ELR (cell line): Measurements from ENCODE around the gene FAM171A2.
"Not testable (repeated sequence)": the region's sequence is repeated elsewhere in the genome, so short reads cannot be mapped to it uniquely, and the experiment has no call there.

ENCODE experiments used
- DNase-seq: peaks from one replicate; pipeline ENCODE4 v3.0.0-alpha.2; 2015; ENCODE audit warnings: low read depth

The FAM171A2 gene

DNA sequence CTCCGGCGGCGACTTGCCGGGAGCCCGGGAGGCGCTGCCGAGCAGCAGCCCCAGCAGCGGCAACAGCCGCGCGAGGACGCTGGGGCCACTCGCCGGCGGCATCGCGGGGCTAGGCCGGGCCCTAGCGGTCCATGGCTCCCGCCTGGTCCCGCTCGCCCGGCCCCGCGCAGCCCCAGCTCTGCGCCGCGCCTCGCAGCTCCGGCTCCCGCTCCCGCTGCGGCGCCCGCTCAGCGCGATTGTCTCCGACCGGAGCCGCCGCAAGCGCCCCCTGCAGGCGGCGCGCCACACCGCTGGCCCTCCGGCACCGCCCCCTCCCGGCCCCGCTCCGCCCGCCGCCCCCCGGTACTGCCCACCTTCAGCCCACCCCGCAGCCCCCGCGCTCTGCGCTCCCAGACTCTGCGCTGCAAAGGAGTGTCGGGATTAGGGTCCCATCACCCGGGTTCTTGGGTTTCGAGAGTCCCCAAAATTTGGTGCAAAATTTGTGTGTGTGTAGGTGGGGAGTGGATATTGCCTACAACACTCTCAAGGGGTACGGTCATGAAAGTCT lies at the start of gene FAM171A2:
Gene FAM171A2 (minus strand): TSS at position 241 of the 547 bp plus-strand sequence. CDS start 139 bp downstream, at position 102.
- DNase-seq: peak; percentile 76

DNA sequence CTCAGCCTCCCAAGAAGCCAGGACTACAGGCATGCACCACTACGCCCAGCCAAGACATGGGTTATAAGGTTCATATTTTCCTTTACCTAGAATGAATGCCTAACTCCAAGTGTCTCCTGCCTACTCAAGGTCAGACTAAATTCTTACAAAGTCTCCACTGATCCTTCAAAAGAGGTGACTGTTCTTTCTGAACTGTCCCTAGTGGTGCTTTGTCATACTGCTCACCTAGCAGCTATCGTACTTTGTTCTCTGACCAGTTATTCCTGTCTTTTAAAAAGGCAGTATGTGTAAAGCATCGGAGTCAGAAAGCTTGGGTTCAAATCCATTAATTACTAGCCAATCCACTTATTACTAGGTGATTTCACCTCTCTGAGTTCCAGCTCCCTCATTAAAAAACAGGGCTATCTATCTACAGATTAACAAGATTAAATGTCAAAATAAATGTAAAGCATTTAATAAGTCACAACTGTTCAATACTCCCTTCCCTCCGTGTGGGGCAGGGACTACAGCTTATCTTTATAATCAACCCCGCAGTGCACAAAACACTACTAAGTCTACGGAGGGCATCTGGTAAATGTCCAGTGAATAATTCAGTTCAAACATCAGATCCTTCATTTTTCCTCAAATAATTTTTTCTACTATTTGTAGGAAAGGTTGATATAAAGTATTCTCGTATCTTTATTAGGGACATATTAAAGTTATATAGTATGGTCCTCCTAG lies 45.8 kb upstream of the FAM171A2 start:
- no peak for DNase-seq

DNA sequence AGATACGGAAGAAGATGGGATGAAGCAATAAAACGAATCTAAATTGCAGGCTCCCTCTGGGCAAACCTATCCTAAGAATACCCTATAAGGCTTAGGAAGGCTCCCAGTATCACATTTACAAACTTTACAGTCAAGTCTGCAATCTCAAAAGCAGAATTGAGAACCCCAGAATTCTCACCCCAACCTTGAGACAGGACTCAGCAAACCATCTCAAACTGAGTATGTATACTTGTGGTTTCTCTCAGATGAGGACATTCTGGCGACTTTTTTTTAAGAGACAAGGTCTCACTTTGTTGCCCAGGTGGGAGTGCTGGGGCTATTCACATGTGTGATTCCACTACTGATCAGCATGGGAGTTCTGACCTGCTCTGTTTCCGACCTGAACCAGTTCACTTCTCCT lies 45.1 kb upstream of the FAM171A2 start:
- DNase-seq: no peak

DNA sequence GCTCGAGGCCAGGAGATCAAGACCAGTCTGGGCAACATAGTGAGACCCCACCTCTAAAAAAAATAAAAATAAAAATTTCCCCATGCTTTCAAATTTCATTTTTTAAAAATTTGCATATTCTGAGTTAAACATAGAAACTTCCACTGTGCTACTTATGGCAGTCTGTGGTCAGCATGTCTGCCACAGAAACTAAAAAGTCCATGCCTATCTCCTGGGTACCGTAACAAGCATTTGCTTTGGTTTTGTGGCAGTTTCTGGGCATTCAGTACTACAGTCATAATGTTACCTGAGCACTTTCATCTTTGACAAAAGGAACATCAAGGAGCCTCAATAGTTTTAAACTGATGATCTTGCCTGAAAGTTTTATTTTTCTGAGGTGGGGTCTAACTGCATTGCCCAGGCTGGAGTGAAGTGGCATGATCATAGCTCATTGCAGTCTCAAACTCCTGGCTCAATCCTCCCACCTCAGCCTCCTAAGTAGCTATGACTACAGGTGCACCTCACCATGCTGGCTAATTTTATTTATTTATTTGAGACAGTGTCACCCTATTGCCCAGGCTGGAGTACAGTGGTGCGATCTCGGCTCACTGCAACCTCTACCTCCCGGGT lies 39.0 kb upstream of the FAM171A2 start:
- no peak for DNase-seq

DNA sequence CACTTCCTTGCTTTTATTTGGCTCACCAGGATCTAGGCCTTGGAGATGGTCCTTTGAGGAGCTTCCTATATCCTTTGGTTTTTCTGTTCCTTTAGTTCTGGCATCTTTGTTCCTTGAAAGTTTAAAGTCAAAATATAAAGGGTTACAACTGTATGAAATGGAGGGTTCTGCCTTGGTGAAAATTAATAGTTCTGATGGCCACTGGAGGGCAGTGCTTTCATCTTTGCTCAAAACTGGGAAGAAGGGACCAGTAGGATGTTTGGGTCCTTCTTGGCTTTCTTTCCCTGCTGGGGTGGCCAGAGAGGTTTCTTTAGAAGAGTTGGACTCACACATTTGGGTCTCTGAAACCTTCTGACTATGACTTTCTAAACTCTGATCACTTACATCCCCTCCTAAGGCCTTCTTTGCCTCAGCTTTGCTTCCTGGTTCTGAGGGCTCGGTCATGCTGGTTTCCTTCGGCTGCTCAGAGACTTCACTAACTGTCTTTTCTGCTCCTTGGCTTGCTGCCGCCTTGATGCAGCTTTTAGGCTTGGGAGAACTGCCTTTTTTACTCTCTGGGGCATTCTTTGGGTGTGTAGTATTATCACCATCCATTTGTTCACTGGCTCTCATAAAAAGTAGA lies 36.7 kb upstream of the FAM171A2 start:
- peak; percentile 40 for DNase-seq

DNA sequence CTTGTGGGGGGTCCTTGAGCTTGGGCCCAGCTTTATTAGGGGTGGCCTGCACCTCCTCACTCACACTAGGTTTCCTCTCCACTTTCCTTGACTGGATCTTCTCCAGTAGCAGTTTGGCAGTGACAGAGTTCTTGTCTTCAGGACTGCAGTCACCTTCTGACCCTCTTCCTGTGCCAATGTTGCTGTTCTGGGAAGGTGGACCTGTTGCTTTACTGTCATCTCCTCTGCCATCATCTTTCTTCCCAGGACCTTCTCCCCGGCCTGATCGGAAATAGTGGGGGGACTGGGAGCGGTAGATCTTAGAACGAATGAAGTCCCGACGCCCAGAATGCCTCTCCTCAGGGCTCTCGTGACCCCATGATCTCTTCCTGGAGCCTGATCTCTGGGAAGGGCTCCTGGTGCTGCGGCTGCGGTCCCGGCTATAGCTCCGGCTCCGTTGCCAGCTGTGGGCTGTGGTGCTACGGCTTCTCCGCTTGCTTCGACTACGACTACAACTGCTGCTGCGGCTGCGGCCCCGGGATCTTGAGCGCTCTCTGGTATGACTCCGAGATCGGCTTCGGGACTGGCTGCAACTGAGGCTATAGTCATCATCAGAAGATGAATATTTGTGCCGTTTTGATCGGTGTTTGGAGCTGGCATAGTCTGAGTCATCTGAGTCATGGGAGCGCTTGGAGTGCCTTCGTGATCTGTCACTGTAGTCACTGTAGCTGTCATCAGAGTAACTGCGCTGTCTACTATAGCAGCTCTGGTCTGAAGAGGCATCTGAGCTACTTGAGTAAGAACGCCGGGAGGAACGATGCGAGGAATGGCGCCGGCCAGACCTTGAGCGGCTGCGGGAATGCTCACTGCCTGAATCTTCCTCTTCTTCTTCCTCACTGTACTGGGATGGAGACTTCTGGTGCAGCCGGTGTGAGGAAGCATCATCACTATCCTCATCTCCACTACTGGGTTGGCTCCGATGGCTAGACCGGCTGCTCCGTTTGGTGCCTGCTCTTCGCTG lies 35.3 kb upstream of the FAM171A2 start:
- DNase-seq: peak; percentile 36

DNA sequence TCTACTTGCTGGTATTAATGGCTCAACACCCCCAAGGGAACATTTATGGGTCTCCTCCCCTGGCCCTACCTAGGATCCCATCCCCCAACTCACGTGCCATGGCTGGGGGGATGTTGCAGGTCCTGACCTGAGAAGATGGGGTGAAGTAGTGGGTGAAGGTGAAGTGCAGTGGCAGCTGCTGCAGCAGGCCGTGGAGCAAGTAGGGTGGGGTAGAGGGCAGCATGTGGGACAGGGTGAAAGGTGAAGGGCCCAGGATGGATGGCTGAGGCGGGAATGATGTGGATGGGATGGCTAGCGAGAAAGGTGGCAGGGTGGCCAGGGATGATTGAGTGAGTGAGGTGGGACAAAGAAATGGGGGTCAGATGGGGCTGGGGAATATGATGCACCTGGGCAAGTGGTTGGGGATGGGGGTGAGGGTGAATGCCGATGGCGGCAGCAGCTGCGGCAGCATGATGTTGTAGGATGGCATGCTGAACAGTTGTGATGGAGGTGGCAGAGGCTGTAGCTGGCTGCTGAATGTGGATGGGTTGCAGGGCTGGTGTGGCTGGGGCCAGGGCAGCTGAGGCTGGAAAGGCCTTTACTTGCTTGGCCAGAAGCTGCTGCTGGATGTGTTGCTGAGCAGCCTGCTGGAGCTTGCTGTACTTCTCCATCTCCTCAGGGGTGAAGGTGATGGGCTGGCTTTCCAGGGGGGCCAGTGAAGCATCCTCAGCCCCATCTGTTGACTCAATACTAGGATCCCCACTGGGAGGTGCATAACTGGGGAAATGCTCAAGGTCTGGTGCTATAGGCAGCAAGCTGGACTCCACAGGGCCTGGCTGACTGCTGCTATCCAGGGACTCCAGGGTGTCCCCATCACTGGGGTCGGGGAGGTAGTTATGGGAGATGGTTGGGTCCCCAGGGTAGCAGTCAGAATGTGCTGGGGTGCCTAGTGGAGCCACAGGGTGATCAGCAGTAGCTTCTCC lies 34.1 kb upstream of the FAM171A2 start:
- DNase-seq: no peak

DNA sequence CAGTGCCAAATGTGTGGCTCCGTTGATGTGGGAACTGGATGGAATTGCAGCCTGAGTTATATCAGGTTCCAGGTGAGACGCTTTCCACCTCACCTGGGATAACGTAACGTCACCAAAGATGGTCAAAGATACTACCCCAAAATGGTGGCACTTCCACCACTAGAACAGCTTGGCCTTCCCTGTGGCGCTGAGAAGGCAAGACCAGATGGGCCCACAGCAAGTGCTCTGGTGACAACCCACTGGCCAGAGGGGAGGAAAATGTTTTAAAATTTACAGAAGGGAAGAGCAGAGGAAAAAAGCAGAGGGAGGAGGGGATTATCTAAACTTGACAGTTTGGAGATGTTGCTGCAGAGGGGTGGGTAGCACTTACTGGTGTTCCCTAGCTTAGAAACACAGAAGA lies 33.3 kb upstream of the FAM171A2 start:
- DNase-seq: no peak

DNA sequence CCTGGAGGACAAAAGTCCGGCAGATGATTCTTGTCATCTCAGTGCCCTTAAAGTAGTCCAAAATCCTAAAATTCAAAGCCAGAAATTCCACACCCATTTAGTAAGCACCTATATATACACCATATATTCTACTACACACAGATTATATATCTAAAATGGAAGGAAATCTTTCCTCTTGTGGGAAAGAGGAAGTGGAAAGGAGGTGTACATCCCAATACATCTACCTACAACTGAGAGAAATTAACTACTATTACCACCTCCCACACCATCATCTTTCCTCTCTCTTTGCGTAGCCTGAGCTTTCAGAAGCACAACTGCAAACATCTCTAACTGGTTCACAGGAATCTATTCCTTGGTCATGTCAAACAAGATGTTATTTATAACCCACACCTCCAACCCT lies 31.2 kb upstream of the FAM171A2 start:
- no peak for DNase-seq

DNA sequence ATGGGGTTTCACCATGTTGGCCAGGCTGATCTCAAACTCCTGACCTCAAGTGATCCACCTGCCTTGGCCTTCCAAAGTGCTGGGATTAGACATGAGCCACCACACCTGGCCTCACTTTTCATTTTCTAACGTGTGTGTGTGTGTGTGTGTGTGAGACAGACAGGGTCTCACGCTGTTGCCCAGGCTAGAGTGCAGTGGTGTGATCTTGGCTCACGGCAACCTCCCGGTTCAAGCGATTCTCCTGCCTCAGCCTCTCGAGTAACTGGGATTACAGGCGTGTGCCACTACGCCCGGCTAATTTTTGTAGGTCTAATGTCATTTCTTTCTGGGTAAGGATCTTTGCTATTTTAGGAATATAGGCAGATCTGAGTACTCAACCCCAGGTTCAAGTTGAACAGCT lies 30.5 kb upstream of the FAM171A2 start:
- not testable (repeated sequence) for DNase-seq

DNA sequence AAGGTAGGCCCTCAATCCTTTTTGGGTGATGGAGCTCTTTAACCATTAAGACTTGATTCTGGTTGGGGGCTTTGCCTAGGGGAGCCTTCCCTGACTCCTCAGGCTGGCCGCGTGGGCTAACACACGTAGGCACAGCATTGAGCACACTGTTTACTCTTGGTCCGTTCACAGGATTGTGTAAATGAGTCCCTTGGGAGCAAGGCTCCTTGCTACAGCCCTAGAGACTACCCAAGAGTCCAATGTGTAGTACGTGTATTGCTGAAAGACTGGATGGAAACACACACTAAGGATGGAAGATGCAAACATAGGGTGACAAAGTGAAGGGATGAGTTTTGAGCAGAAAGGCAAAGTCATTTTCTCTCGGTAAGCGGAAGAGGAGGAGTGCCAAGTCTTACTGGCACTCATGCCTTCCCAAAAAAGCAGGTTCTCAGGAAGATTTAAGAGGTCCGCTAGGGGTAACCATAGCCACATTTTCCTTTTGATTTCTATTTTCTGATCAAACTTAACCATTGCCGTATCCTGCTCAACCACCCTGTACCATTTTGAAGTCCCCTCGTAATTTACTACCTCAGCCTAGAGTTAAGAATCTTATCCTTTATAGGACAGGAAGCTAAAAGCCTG lies 26.7 kb upstream of the FAM171A2 start:
- no peak for DNase-seq

DNA sequence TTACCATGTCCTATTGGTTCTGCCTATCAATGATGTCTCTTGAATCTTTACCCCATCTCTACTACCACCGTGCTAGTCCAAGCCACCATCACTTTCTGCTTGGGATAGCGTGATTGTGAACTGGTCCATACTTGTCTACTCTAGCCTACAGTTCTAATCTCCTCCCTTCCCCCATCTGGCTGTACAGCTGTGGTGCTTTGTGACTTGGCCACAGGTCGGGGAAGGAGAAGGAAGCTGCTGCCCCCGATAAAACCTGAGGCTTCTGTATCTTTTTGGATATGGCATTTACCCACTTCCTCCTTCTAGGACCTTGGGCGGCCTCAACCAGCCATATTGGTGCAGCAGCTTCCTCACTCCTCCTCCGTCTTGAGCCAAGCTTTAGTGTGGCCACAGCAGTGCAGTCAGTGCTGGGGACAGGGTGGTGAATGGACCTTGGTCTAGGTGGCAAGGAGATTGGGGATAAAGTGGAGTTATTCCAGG lies 26.1 kb upstream of the FAM171A2 start:
- DNase-seq: no peak

DNA sequence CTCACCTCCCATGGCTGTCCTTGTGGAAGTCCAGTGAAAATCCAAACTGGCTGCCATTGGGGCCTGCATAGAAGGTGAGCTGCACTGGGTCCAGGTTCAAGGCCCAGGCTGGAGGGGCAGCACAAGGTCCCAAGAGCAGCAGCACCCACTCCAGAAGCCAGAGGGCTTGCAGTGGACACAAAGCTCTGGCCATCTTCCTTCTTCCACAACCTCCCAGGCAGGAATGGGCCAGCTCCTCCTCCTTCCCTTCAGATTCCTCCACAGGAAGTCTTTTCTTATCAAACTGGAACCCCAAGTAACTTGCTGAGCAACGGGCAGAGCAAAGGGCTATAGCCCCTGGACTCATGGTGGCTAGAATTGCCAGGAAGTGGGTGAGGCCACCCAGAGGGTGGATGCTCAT lies 25.6 kb upstream of the FAM171A2 start, which contains the start of gene ITGA2B:
Gene ITGA2B (minus strand): TSS at position 369 of the 400 bp plus-strand sequence. CDS start 176 bp downstream, at position 193.
- no peak for DNase-seq

DNA sequence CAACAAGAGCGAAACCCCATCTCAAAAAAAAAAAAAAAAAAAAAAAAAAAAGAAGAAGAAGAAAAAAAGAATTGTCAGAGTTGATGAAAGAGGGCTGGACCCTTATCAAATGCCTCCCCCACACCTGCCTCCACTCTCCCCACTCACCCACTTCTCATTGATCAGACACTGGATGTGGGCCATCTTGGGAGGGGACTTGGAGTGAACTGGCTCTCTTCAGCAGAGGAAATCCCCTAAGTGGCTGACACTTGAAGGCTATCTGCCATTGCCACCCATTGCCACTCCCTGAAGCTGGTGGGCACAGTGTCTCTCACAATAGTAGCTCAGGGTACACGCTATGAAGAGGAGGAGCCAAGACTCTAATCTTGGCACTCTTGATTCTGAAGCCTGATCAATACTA lies 24.2 kb upstream of the FAM171A2 start:
- DNase-seq: no peak

DNA sequence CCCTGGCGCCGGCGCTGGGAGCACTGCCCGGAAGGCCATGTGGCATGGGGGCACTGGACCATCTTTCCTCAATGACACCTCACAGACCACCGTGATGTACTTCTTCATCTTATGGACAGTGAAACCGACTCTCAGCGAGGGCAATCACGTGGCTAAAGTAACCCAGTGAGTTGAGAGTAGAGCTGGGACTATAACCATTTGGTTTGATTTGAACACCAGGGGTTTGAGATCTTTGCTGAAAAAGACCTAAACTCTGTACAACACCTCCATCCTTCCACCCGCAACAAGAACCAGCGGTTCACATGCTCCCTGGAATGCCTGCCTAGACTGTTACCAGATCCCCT lies 22.5 kb upstream of the FAM171A2 start:
- DNase-seq: no peak

DNA sequence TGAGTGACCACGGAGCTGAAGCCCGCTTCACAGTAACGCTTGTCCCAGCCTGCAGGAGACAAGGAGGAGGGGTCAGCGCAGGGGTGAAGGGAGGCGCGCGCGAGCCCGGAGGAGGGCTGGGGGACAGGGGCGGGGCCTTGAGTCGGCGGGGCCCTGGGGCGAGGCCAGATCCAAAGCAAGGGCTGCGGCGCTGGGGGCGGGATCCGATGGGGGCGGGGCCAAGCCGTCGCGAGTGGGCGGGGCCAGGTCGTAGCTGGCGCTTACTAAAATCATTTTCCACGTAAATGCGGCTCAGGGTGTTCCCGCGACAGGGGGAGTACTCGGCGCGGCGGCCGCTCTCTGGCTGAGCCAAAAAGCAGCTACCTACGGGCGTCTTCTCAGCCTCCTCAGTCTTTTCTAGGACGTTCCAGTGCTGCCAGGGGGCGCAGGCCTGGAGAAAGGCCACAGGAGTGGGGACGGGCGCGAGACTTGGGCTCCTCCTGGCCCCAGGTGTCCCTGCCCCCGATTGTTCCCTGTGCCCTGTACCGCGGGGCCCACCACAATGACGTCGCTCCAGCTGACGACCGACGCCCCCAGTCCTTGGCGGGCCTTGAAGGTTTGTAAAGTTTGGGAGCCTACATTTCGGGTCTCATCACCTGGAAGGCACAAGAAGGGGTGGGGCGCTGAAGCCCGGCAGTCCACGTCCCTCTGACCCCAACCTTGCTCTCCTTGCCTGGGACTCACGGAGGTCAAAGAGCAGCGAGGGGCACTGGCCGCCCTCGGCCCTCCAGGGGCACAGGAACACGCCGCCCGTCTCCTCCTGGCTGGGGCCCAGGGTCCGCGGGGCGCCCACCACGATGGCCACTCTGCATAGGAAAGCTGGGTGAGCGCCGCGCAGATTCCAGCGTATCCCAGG lies 21.9 kb upstream of the FAM171A2 start:
- peak; percentile 86 for DNase-seq

DNA sequence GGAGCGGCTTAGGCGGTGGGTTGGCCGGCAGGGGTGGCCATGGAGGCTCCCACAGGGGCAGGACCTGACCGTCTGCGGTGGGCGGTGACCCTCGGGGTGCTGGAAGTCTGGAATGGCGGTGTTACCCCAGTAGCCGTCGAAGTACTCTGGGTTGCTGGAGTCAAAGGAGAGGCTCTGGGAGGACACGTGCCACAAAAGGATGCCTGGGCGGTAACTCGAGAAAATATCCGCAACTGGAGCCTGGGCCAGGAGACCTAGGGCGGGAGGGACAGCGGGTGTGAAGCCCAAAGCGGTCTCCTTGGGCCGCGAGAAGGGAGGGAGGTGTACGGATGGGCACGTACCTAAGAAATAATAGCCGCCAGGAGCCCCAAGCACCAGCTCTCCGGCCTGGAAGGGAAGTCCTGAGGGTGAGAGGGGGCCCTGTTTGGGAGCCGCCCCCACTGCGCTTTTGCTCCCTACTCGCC lies 21.2 kb upstream of the FAM171A2 start:
- no peak for DNase-seq

DNA sequence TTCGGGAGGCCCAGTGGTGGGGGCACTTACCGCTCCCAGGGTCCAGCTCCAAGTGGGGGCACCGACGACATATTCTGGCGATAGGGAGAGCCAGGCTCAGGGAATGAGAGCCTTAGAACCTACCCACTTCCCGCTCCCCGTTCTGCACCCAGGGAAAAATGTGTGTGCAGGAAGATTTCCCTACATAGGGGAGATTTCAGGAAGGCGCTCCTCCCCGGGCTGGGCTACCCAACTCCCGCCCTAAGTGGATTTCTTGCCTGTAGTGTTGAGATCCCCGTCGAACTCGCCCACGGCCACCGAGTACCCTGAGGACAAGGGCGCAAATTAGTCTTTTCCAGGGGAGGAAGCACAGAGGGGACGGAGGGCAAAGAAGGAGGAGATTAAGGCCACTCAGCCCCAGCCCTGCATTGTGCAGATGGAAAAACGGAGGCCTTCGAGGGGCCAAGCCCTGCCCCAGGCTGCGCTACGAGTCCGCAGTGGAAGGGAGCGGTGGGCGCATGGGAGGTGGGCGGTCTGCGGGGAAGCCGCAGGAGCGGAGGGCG lies 20.7 kb upstream of the FAM171A2 start:
- DNase-seq: no peak

DNA sequence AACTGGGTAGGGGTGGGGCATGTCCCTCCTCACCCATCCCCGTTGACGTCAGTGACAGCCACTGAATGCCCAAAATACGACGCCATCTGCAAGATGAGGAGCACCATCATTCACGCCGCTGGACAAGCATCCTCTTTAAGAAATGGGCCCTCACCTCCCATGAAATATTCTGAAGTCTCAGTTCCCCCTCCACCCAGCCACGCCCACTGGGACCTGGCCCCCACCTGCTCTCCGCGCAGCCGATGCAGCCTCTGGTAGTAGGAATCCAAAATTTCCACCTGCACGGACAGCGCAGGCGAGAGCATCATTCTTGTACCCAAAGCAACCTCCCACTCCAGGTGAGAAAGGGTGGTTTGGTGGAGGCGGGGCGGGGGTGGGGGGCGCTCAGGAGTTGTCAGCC lies 20.2 kb upstream of the FAM171A2 start:
- DNase-seq: no peak
